HEK293T (cell line): Measurements from ENCODE around the gene MET.

Experiments
- CTCF ChIA-PET: fragments of 350-600 bp; formaldehyde crosslinking; extraction: SDS; loops from one replicate; lab custom pipeline; 2021; ENCODE audit warnings: antibody characterized with exemption, inconsistent platforms; lab: Yijun Ruan, JAX
- POLR2A ChIA-PET: fragments of 350-600 bp; formaldehyde crosslinking; extraction: SDS; loops from one replicate; lab custom pipeline; 2020; ENCODE audit warnings: antibody characterized with exemption, inconsistent platforms; lab: Yijun Ruan, JAX
- DNase-seq: peaks from one replicate; pipeline ENCODE4 v3.0.0; 2012; ENCODE audit warnings: mixed read lengths; ENCODE audit errors: extremely low spot score
- ARNT ChIP-seq: fragments of 450-650 bp; IDR thresholded peaks from 2 replicates; pipeline ENCODE4 v1.6.1; 2017; ENCODE audit warnings: mild to moderate bottlenecking
- BHLHE40 ChIP-seq: fragments of 450-650 bp; IDR thresholded peaks from 2 replicates; pipeline ENCODE4 v1.6.1; 2016; ENCODE audit warnings: mild to moderate bottlenecking, moderate library complexity, borderline replicate concordance
- CTBP1 ChIP-seq: fragments of 450-650 bp; IDR thresholded peaks from 2 replicates; pipeline ENCODE4 v1.6.1; 2016; ENCODE audit warnings: borderline replicate concordance
- ELF4 ChIP-seq: fragments of 450-650 bp; IDR thresholded peaks from 2 replicates; pipeline ENCODE4 v1.6.1; 2017; ENCODE audit warnings: antibody characterized with exemption
- FOXA1 ChIP-seq: fragments of 450-650 bp; IDR thresholded peaks from 2 replicates; pipeline ENCODE4 v1.6.1; 2016; ENCODE audit warnings: mild to moderate bottlenecking
- FOXK2 ChIP-seq: fragments of 450-650 bp; IDR thresholded peaks from 2 replicates; pipeline ENCODE4 v1.6.1; 2016; ENCODE audit warnings: mild to moderate bottlenecking
- FOXM1 ChIP-seq: fragments of 450-650 bp; IDR thresholded peaks from 2 replicates; pipeline ENCODE4 v1.6.1; 2017; ENCODE audit warnings: mild to moderate bottlenecking, borderline replicate concordance
- HDGF ChIP-seq: fragments of 450-650 bp; IDR thresholded peaks from 2 replicates; pipeline ENCODE4 v1.6.1; 2017; ENCODE audit warnings: antibody characterized with exemption, borderline replicate concordance
- L3MBTL2 ChIP-seq: fragments of 450-650 bp; conservative IDR thresholded peaks from 2 replicates; pipeline ENCODE4 v1.6.1; 2016; ENCODE audit warnings: mild to moderate bottlenecking
- LEF1 ChIP-seq: fragments of 450-650 bp; IDR thresholded peaks from 2 replicates; pipeline ENCODE4 v1.6.1; 2017; ENCODE audit warnings: mild to moderate bottlenecking, borderline replicate concordance
- NFRKB ChIP-seq: fragments of 450-650 bp; IDR thresholded peaks from 2 replicates; pipeline ENCODE4 v1.6.1; 2016; ENCODE audit warnings: mild to moderate bottlenecking, moderate library complexity
- PKNOX1 ChIP-seq: fragments of 450-650 bp; IDR thresholded peaks from 2 replicates; pipeline ENCODE4 v1.6.1; 2016
- SP1 ChIP-seq: fragments of 450-650 bp; IDR thresholded peaks from 2 replicates; pipeline ENCODE4 v1.6.1; 2017
- SUZ12 ChIP-seq: fragments of 450-650 bp; IDR thresholded peaks from 2 replicates; pipeline ENCODE4 v1.6.1; 2016; ENCODE audit warnings: mild to moderate bottlenecking
- TARDBP ChIP-seq: fragments of 450-650 bp; IDR thresholded peaks from 2 replicates; pipeline ENCODE4 v1.6.1; 2016
- ZNF384 ChIP-seq: fragments of 450-650 bp; IDR thresholded peaks from 2 replicates; pipeline ENCODE4 v1.6.1; 2016

Gene MET

GRCh38 chr7:116836048-116836447, 164.1 kb downstream of the MET start:
- ChIA-PET POLR2A (no interaction called here), CTCF (interaction anchor here (0.7 kb wide), 1 partner anchor 421 kb away, joined by 3 read pairs; no protein-coding TSS in a partner anchor)
- TF ChIP-seq FOXM1 (no peak), FOXA1 (no peak), FOXK2 (no peak), NFRKB (no peak), SP1 (no peak), ARNT (no peak), CTBP1 (no peak), SUZ12 (no peak), L3MBTL2 (no peak), BHLHE40 (no peak), PKNOX1 (no peak), LEF1 (no peak), ELF4 (no peak), HDGF (no peak), TARDBP (no peak), ZNF384 (no peak)
- no peak for DNase-seq

- no peak for TF ChIP-seq HDGF
- TF ChIP-seq NFRKB: no peak
- no peak for TF ChIP-seq SP1
- TF ChIP-seq ZNF384: no peak
- TF ChIP-seq BHLHE40: no peak
- TF ChIP-seq TARDBP: no peak
- no peak for TF ChIP-seq ELF4
- TF ChIP-seq FOXA1: no peak
- TF ChIP-seq FOXK2: no peak
- TF ChIP-seq CTBP1: no peak
- no peak for TF ChIP-seq ARNT
- no peak for TF ChIP-seq SUZ12
- no peak for TF ChIP-seq PKNOX1
- no peak for TF ChIP-seq FOXM1
- no peak for TF ChIP-seq L3MBTL2
- no peak for TF ChIP-seq LEF1
- POLR2A ChIA-PET: no interaction called here
- CTCF ChIA-PET: interaction anchor here (0.7 kb wide), 1 partner anchor 420 kb away, joined by 3 read pairs; no protein-coding TSS in a partner anchor
- DNase-seq: no peak
Measured at GRCh38 chr7:116836911-116837310, 164.9 kb downstream of the MET start.

- POLR2A ChIA-PET: no interaction called here
- no peak for DNase-seq
- TF ChIP-seq FOXK2 (no peak), HDGF (no peak), SP1 (no peak), ARNT (no peak), TARDBP (no peak)
- CTCF ChIA-PET: no interaction called here
Measured at GRCh38 chr7:116837586-116837985, 165.6 kb downstream of the MET start.

- POLR2A ChIA-PET: no interaction called here
- CTCF ChIA-PET: interaction anchor here (0.6 kb wide), 1 partner anchor 492 kb away, joined by 3 read pairs; no protein-coding TSS in a partner anchor
- TF ChIP-seq PKNOX1: no peak
- no peak for TF ChIP-seq BHLHE40
- no peak for TF ChIP-seq L3MBTL2
- TF ChIP-seq FOXM1: no peak
- TF ChIP-seq FOXA1: no peak
- DNase-seq: no peak
Measured at GRCh38 chr7:116840256-116840655, 168.3 kb downstream of the MET start.

- TF ChIP-seq SP1 (no peak), ZNF384 (no peak), FOXM1 (no peak), FOXK2 (no peak), L3MBTL2 (no peak), TARDBP (no peak), BHLHE40 (no peak), PKNOX1 (no peak), HDGF (no peak), NFRKB (no peak), LEF1 (no peak), CTBP1 (no peak), ELF4 (no peak), FOXA1 (no peak), SUZ12 (no peak), ARNT (no peak)
- CTCF ChIA-PET: no interaction called here
- no peak for DNase-seq
- POLR2A ChIA-PET: no interaction called here
Measured at GRCh38 chr7:116842371-116842770, 170.4 kb downstream of the MET start.

- CTCF ChIA-PET: no interaction called here
- TF ChIP-seq FOXK2 (no peak), LEF1 (no peak), ELF4 (no peak), PKNOX1 (no peak), L3MBTL2 (no peak), FOXM1 (no peak), SP1 (no peak), CTBP1 (no peak), ZNF384 (no peak), SUZ12 (no peak), TARDBP (no peak), NFRKB (no peak), ARNT (no peak), FOXA1 (no peak), HDGF (no peak)
- no peak for DNase-seq
- POLR2A ChIA-PET: no interaction called here
Measured at GRCh38 chr7:116843378-116843777, 171.4 kb downstream of the MET start.
